Keratinocyte (primary cell): ENCODE results near the gene BOD1L1.

Experiments
- CTCF ChIP-seq, 3 experiments: IDR thresholded peaks in 1 of 3; conservative IDR thresholded peaks in 1 of 3; optimal IDR thresholded peaks in 1 of 3; 2 replicates in 2 of 3; 3 replicates in 1 of 3; pipeline versions ENCODE3 to v1.5.1; 2011; ENCODE audit warnings: low read length in 3 of 3, mild to moderate bottlenecking in 3 of 3, moderate library complexity in 2 of 3, control low read depth in 1 of 3, inconsistent platforms in 1 of 3; ENCODE audit not compliant: insufficient read depth in 2 of 3; ENCODE audit errors: extremely low read depth in 1 of 3
- EZH2 ChIP-seq: IDR thresholded peaks from one replicate; pipeline ENCODE4 v1.6.1; 2012; ENCODE audit warnings: inconsistent platforms, mild to moderate bottlenecking, low read length, moderate library complexity

GRCh38 chr4:13580036-13580435 lies 47.5 kb downstream of the BOD1L1 start:
- TF ChIP-seq CTCF (optimal IDR thresholded peaks at IDR 0.05 in 1 of 3, IDR thresholded peaks at IDR 0.05 in 1 of 3, conservative IDR thresholded peaks at IDR 0.05 in 1 of 3; ENCODE audit: extremely low read depth in 1 of 3, insufficient read depth in 2 of 3, low read length in 3 of 3), result no peak
- no peak for TF ChIP-seq EZH2
